ENCODE data around the gene PRPF6. TPM values are rescaled to one million over a fixed set of nuclear protein-coding genes. Genes with fewer than 3 reads are reported as not detected.
A peak's percentile ranks its signal among the peaks of the same experiment; 100 is the strongest.

PRPF6 gene
- total RNA-seq, 1 donor from 2014 or later, result 57.2 TPM

DNA sequence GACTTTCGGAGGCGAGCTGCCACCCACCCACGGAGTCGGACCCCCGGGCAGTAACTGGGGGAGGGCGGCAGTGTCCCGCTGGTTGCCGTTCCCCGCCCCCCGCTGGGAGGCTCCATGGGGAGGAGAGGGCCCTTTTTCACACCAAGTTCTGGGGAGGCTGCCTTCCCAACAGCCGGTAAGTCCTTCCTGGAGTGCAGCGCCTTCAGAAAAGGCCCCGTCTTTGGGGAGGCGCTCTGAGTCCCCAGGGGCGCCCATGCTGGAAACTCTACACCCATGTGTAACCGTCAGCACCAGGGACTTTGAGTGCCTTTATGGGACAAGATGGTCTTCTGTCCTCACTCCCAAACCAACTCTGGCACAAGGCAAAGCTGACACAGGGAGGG, 68.9 kb downstream of the PRPF6 start:
- Histone ChIP-seq H3K9me3 (no peaks in the 10 kb centered on the region), H3K4me1 (peaks cover 19% of the 10 kb centered on the region), H3K27me3 (ENCODE audit: low read depth) (peaks cover 79% of the 10 kb centered on the region), H3K4me3 (peak overlapping the region; percentile 48), H3K27ac (peak overlapping the region; percentile 84), H3K36me3 (no peaks in the 10 kb centered on the region)
- TF ChIP-seq, protein P1, sequence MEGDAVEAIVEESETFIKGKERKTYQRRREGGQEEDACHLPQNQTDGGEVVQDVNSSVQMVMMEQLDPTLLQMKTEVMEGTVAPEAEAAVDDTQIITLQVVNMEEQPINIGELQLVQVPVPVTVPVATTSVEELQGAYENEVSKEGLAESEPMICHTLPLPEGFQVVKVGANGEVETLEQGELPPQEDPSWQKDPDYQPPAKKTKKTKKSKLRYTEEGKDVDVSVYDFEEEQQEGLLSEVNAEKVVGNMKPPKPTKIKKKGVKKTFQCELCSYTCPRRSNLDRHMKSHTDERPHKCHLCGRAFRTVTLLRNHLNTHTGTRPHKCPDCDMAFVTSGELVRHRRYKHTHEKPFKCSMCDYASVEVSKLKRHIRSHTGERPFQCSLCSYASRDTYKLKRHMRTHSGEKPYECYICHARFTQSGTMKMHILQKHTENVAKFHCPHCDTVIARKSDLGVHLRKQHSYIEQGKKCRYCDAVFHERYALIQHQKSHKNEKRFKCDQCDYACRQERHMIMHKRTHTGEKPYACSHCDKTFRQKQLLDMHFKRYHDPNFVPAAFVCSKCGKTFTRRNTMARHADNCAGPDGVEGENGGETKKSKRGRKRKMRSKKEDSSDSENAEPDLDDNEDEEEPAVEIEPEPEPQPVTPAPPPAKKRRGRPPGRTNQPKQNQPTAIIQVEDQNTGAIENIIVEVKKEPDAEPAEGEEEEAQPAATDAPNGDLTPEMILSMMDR (IDR thresholded peaks at IDR 0.05), result no peak
- ATAC-seq, result no peak
- DNase-seq, result no peak
- intact Hi-C loops (cut with DNase I), result no loop called here

DNA sequence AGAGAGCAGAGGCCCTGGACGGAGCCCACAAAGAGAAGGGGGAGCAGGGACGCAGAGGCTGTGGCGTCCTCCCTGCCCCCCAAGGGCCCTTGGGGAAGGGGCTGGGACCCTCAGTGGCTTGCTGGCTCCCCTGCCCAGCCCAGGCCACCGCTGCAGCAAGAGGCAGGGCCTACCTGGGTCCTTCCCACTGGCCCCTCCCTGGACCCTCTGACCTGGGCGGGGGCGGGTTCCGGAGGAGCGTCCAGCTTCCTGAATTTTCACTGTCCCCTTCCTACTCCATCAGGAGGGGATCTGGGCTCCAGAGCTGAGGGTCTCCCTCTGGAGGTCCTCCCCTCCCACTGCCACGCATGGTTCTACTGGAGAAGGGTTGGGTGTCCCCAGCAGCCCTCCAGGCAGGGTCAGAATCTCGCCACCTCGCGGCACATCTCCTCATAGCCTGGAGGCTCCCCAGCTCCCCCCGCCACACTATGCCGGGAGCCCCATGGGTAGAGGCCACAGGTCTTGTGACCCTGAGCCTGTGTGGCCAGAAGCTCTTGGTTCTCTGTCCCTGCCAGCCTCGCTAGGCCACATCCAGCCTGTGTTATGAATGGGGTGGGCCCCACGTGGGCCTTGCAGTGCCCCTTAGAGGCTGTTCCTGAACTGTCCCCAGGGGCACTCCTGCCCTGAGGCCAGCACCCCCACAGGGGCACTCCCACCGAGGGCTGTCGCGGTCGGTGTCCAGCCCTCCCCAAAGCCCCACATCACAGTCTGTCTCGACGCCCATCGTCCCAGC, 69.5 kb downstream of the PRPF6 start:
- ATAC-seq (peak; percentile 1 to 2), DNase-seq (no peak)
- peaks cover 73% of the 10 kb centered on the region for H3K27me3 ChIP-seq (ENCODE audit: low read depth)
- peak overlapping the region; percentile 48 for H3K4me3 ChIP-seq
- intact Hi-C loops (cut with DNase I), result no loop called here
- no peaks in the 10 kb centered on the region for H3K36me3 ChIP-seq
- H3K27ac ChIP-seq, result peak overlapping the region; percentile 84
- H3K4me1 ChIP-seq, result peaks cover 25% of the 10 kb centered on the region
- TF ChIP-seq, protein P1 (IDR thresholded peaks at IDR 0.05), result no peak
- no peaks in the 10 kb centered on the region for H3K9me3 ChIP-seq

DNA sequence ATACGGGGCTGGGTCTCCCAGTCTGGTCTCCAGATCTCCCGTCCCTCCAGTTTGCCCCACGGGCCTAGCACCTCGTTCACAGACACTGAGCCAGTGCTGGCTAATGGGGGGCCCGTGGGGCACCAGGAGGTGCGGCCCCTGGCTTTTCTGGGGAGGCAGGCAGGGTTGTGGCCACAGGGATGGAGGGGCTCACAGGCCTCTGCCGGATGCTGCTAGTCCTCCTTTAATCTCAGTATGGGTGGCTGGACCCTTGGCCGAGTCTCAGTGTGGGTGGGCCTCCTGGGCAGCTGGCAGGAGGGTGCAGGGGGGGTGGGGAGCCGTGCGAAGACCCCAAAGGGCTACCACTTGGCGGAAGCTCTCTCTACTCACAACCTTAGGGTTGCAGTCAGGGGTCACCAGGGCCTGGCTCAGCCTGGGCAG, 70.1 kb downstream of the PRPF6 start:
- ATAC-seq (no peak), DNase-seq (no peak)
- Histone ChIP-seq H3K4me3 (peak overlapping the region; percentile 48), H3K9me3 (no peaks in the 10 kb centered on the region), H3K36me3 (no peaks in the 10 kb centered on the region), H3K27me3 (ENCODE audit: low read depth) (peaks cover 71% of the 10 kb centered on the region), H3K27ac (peak overlapping the region; percentile 84), H3K4me1 (peaks cover 31% of the 10 kb centered on the region)
- TF ChIP-seq, protein P1 (IDR thresholded peaks at IDR 0.05), result no peak
- intact Hi-C loops (cut with DNase I), result no loop called here

DNA sequence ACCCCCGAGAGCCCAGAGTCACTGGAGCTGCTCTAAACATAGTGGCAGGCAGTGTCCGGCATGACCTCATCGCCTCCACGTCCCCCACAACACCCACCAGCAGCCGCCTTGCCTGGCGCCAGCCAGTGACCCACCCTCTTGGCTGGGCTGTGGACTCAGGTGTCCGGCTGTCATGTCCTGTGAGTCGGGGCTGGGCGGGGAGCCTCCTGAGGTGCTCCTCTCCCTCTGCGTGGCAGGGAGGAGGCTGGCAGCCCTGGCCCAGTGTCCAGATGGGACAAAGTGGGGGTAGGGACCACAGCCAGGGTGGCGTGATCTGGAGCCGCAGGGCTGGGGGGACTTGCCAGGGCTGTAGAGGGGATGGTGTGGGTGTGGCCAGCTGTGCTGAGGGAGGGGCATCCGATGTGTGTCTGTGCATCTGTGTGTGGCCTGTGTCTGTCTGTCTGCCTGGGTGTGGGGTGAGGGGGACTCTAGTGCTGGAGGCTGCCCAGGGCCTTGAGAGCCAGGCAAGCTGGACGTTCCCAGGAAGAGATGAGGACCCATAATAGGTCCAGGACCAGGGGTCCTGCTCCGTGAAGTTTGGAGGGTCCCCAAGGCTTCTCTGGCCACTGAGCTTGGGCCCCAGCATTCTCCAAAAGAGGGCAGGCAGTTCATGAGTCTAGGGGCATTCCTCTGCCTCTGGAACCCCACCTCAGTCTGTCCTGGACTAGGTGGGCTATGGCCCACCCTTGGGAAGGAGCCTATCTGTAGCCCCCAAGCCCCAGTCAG, 70.8 kb downstream of the PRPF6 start:
- ATAC-seq (peak; percentile 31 to 43), DNase-seq (peak; percentile 73)
- intact Hi-C loops (cut with DNase I), result no loop called here
- Histone ChIP-seq H3K4me1 (peaks cover 36% of the 10 kb centered on the region), H3K36me3 (no peaks in the 10 kb centered on the region), H3K4me3 (peak overlapping the region; percentile 48), H3K9me3 (no peaks in the 10 kb centered on the region), H3K27me3 (ENCODE audit: low read depth) (peaks cover 73% of the 10 kb centered on the region), H3K27ac (peak overlapping the region; percentile 84)
- TF ChIP-seq, protein P1 (IDR thresholded peaks at IDR 0.05), result no peak

DNA sequence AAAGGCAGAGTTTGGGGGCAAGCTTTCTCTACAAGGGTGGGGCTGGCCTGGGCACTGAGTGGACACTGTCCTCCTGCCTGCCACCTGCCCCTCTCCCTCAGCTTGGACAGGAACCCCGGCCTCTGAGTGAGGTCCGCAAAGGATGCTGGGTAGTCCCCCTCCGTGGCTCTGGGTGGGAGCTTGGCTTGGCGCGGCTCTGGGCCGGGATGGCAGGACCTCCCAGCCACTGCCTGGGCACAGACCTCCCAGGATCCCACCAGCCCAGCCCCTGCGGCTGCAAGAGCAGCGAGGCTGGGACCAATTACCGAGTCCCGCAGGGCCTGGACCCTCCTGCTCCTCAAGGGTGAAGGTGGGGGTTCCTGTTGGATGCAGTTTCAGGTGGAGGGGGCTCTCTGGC, 71.4 kb downstream of the PRPF6 start:
- Histone ChIP-seq H3K27me3 (ENCODE audit: low read depth) (peaks cover 74% of the 10 kb centered on the region), H3K27ac (peak overlapping the region; percentile 84), H3K36me3 (no peaks in the 10 kb centered on the region), H3K4me3 (no peak overlapping the region), H3K4me1 (peaks cover 38% of the 10 kb centered on the region), H3K9me3 (no peaks in the 10 kb centered on the region)
- TF ChIP-seq, protein P1 (IDR thresholded peaks at IDR 0.05), result no peak
- DNase-seq, result no peak
- intact Hi-C loops (cut with DNase I), result no loop called here
- ATAC-seq, result no peak

Measured in lower lobe of right lung (tissue), 2 donors.